ENCODE results near the gene CHST15.

DNA sequence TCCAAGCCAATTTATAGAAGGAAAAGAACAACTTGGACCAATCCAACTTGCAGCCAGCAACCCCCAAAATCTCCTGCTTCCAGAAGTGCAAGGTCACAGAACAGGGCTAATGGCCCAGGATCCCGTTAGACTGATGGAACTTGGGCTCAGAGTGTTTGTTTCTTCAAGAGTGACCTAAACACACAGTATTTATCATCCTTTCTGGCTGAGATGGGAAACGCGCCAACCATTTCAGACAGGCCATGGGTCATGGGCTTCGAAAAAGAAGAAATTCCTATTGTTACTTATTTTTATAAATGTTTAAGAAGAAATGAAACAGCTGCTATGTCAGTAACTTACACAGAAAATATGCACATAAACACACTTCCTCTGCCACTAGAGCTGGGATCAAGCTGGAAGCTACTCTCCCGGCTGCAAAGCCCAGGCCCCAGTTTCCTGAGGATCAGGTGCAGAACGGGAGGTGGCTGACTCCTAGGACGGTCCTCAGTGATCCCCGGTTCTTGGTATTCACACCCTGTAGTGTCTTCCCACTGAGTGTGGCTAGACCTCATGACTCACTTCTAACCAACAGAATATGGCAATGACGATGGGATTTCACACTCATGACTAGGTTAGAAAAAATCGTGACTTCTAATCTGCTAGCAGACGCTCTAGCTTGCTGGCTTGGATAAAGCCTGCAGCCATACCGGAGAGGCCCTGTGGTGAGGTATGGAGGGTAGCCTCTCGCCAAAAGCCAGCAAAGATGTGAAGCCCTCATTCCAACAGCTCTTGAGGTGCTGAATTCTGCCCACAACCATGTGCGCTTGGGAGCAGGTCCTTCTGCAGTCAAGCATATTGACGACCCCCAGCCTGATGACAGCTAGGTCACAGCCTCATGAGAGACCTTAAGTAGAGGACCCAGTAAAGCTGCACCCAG is 60.2 kb downstream of the CHST15 start:
- TF ChIP-seq ZNF274 (IDR thresholded peaks at IDR 0.05; ENCODE audit: borderline replicate concordance, extremely low read depth, low read length) (no peak), CTCF (IDR thresholded peaks at IDR 0.05; ENCODE audit: control extremely low read depth in 1 of 3, insufficient read depth in 1 of 3, low read depth in 1 of 3, low read length in 3 of 3) (no peak), JUN (IDR thresholded peaks at IDR 0.05; ENCODE audit: low read depth, low read length) (no peak), POLR2A (IDR thresholded peaks at IDR 0.05; ENCODE audit: control extremely low read depth in 1 of 2, low read depth in 2 of 2, low read length in 2 of 2) (no peak), YY1 (IDR thresholded peaks at IDR 0.05; ENCODE audit: low read depth, low read length) (no peak)
